OCI-LY3 (cell line): ENCODE results near the gene SLC26A1.

Experiments used
- CTCF ChIP-seq: fragments of 200-600, 300-600 bp; sonication (generic); IDR thresholded peaks from 2 replicates; pipeline ENCODE4 v1.5.1; 2014; ENCODE audit warnings: antibody characterized with exemption, low read length, low read depth
- EZH2phosphoT487 ChIP-seq: fragments of 200-600 bp; shearing (Covaris generic); IDR thresholded peaks from 2 replicates; pipeline ENCODE4 v1.6.1; 2018; ENCODE audit warnings: antibody characterized with exemption, mixed run types, low read depth

GRCh38 chr4:968221-968620 is 25.0 kb downstream of the SLC26A1 start:
- no peak for TF ChIP-seq CTCF
- no peak for TF ChIP-seq EZH2phosphoT487
